Astrocyte of the cerebellum (primary cell): ENCODE results near the gene COL23A1.

ENCODE experiments used
- DNase-seq: peaks from one replicate; pipeline ENCODE4 v3.0.0-alpha.2; 2011; ENCODE audit warnings: low read depth
- H3K4me3 ChIP-seq: 2 replicates; pipeline ENCODE4 v1.5.1; 2011; ENCODE audit warnings: mild to moderate bottlenecking, low read depth, low read length, moderate library complexity
- in situ Hi-C: cut with HindIII; loops from 2 replicates; pipeline ENCODE4 v1.10.0; 2017; ENCODE audit warnings: low sequenced_read_pairs
- TF ChIP-seq, protein P1 (sequence below): IDR thresholded peaks from 2 replicates; pipeline ENCODE4 v1.5.1; 2012; ENCODE audit warnings: low read length, low read depth, moderate library complexity, mild to moderate bottlenecking; ENCODE audit errors: missing control alignments

COL23A1 gene

DNA sequence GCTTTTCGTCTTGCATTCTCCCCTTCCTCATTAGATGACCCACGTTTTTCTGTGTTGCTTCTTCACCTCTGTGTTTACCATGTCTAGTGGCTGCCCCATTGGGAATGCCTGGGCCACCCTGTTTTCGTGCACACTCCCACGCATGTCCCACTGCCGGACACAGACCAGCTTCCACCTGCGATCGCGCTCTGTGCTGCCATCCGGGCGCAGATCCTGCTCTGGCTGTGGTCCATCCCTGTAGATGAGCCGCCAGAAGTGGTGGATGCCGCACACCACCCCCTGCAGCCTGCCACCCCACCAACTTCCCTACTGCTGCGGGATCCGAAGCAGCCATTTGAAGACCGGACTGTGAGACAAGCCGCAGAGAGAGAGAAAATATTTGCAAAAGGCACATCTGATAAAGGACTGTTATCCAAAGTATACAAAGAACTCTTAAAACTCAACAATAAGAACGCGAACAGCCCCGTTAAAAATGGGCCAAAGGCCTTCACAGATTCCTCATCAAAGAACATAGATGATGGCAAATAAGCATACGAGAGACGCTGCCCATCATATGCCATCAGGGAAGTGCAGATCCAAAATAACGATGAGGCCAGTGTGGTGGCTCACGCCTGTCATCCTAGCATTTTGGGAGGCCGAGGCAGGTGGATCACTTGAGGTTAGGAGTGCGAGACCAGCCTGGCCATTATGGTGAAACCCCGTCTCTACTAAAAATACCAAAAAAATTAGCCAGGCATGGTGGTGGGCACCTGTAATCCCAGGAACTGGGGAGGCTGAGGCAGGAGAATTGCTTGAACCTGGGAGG, 163.7 kb downstream of the COL23A1 start:
- in situ Hi-C loops: no loop called here
- TF ChIP-seq, protein P1, sequence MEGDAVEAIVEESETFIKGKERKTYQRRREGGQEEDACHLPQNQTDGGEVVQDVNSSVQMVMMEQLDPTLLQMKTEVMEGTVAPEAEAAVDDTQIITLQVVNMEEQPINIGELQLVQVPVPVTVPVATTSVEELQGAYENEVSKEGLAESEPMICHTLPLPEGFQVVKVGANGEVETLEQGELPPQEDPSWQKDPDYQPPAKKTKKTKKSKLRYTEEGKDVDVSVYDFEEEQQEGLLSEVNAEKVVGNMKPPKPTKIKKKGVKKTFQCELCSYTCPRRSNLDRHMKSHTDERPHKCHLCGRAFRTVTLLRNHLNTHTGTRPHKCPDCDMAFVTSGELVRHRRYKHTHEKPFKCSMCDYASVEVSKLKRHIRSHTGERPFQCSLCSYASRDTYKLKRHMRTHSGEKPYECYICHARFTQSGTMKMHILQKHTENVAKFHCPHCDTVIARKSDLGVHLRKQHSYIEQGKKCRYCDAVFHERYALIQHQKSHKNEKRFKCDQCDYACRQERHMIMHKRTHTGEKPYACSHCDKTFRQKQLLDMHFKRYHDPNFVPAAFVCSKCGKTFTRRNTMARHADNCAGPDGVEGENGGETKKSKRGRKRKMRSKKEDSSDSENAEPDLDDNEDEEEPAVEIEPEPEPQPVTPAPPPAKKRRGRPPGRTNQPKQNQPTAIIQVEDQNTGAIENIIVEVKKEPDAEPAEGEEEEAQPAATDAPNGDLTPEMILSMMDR: no peak
- no peak for DNase-seq
- no peak overlapping the region for H3K4me3 ChIP-seq

DNA sequence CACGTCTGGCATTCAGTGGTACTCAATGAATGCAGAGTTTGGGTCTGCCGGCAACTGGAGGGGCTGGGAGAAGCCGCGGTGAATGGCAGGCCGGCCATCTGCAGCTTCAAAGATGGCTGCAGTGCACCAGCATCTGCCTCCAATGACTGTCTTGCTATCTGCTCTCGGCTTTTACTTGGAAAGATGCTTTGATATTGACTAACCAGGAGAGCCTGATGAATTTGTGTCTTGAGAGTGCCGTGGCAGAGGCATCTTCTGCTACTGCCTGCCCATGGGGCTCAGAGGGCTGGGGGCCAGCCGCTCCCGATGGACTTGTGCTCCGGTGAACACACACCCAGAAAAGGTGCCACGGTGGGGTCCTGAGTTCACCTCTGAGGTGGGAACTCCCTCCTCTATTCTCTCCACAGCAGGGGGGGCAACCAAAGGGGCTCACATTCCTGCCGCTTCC, 164.5 kb downstream of the COL23A1 start:
- TF ChIP-seq, protein P1: no peak
- no peak for DNase-seq
- in situ Hi-C loops: no loop called here
- H3K4me3 ChIP-seq: no peak overlapping the region

DNA sequence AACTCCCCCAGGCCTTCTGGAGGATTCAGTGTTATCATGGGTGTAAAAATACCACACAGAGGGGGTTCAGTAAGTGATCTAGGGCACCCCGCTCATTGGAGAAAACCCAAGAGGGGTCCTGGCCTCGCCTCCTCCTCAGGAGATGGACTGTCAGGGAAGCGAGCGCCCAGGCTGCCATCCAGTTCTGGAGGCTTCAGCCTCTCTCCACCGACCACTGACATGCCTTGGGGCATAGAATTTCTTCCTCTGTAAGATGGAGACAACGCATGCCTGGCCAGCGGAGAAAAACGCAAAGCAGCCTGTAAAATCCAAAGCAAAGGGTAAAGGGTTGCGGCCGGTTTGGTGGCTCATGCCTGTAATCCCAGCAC, 165.4 kb downstream of the COL23A1 start:
- TF ChIP-seq, protein P1: no peak
- no peak for DNase-seq
- in situ Hi-C loops: no loop called here
- H3K4me3 ChIP-seq: no peak overlapping the region

DNA sequence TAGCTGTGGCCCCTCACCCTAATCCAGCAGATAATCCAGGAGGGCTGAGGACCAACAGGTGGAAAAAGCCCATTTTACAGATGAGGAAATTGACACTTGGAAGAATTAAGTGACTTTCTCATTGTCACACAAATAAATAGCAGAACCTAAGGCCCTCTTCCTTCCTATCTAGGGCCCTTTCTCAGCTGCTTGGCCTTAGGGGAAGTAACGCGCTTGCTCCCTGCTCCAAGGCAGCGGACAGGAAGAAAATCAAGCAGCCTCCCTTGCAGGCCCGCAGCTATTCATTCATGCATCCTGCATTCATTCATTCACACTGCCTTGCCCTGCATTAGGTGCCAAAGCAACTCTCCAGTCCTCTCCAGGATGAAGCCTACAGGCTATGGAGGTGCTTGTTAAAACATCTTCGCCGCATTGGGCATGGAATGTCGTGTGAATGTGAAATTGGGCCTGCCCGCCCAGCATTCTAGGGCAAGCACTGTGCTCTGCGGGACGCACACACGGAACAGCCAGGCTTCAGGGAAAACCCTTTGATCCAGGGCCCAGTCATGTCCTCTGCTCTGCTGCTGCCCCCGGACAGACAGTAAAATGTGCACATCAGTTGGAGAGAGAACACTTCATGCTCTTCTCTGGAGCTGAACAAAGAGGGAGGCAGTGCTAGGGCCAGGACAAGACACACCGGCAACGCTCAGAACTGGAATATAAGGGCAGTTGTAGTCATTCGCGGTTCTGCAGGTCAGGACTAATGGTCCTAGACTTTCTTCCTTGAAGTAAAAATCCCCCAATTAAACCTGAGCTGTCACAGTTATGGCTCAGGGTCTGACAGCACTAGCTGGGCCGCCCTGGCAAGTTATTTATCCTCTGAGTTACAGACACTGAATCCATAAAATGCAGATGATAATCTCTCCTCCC, 166.0 kb downstream of the COL23A1 start:
- no peak overlapping the region for H3K4me3 ChIP-seq
- DNase-seq: no peak
- in situ Hi-C loops: no loop called here
- TF ChIP-seq, protein P1: no peak

DNA sequence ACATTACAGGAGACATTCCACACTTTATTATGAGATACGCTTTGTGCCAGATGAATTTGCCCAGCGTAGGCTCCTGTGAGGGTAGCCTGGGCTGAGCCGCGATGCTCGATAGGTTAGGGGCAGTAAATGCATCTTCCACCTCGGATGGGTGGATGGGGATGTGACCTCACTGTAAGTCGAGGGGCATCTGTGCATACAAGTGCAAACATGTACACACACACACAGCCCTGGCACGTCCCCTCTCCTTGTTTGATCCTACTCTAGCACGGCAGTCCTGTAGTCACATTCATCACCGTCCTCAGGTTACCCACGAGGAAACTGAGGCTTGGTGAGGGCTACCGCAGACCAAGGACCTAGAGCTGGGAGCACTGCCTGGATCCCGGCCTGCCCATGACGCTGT, 166.8 kb downstream of the COL23A1 start:
- H3K4me3 ChIP-seq: no peak overlapping the region
- DNase-seq: no peak
- TF ChIP-seq, protein P1: no peak
- in situ Hi-C loops: no loop called here

DNA sequence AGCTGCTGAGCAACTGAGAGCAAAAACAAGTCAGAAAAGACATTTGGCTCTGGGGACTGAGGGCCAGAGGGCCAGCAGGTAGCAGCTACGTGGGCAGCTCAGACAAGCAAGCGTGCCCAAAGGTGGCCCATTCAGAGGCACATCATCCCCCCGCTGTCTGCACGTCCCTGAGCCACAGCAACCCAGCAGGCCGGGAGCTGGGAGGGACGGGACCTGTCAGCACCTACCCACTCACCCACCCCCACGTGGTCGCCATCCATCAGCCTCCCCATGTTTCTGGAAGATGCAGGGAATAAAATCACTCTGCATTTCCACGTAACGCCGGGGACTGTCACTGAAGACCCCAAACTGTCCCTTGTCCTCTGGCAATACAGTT, 167.8 kb downstream of the COL23A1 start:
- no peak overlapping the region for H3K4me3 ChIP-seq
- in situ Hi-C loops: no loop called here
- no peak for DNase-seq
- TF ChIP-seq, protein P1: no peak
